ENCODE data around the gene VEZF1. TPM values are rescaled to one million over a fixed set of nuclear protein-coding genes. Genes with fewer than 3 reads are reported as not detected.

VEZF1 gene
- total and polyA plus RNA-seq, 9 donors, result 31.6 to 83.5 (median 71.7) TPM

DNA sequence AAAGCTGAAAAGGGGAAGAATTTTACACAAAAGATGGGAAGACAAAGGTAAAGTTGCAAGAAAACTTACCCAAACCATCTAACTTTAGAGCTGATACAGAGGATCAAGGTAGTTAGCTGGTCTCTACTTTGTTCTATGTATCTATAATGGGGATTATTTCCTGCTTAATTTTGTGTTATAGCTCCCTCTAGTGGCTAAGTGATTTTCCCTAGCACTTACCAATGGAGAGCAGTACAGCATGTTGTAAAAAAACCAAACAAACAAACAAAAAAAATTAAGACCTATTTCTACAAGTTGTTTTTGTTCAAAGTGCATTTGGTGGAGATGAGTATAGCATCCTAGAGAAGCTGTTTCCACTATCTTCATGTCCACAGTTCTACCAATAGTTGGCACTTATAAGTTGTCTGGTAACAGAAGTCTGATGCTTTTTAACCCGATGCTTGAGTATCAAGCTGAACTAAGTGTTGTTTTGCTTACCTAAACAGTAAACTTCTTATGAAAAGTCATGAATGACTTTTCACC, 11.5 kb upstream of the VEZF1 start:
- no peak for DNase-seq
- H3K4me1 ChIP-seq (ENCODE audit: insufficient read depth), result no peaks in the 10 kb centered on the region
- H3K27ac ChIP-seq, result no peak overlapping the region
- H3K27me3 ChIP-seq, result no peaks in the 10 kb centered on the region
- TF ChIP-seq, protein P1, sequence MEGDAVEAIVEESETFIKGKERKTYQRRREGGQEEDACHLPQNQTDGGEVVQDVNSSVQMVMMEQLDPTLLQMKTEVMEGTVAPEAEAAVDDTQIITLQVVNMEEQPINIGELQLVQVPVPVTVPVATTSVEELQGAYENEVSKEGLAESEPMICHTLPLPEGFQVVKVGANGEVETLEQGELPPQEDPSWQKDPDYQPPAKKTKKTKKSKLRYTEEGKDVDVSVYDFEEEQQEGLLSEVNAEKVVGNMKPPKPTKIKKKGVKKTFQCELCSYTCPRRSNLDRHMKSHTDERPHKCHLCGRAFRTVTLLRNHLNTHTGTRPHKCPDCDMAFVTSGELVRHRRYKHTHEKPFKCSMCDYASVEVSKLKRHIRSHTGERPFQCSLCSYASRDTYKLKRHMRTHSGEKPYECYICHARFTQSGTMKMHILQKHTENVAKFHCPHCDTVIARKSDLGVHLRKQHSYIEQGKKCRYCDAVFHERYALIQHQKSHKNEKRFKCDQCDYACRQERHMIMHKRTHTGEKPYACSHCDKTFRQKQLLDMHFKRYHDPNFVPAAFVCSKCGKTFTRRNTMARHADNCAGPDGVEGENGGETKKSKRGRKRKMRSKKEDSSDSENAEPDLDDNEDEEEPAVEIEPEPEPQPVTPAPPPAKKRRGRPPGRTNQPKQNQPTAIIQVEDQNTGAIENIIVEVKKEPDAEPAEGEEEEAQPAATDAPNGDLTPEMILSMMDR (IDR thresholded peaks at IDR 0.05), result peak; percentile 69 to 75 (median 74)
- no peak for TF ChIP-seq EP300 (IDR thresholded peaks at IDR 0.05)
- 45 to 70% (median 49%) methylated on average over 1 of the region's 1 CpG for WGBS, 3 donors
- no peaks in the 10 kb centered on the region for H3K36me3 ChIP-seq
- H3K4me3 ChIP-seq, result no peak overlapping the region
- no peaks in the 10 kb centered on the region for H3K9me3 ChIP-seq
- intact Hi-C loops (cut with DNase I), result loop anchor here in 3 of 4 donors (2.0 to 5.0 kb wide), 2 partner anchors 141 to 142 kb away; no protein-coding TSS in a partner anchor

DNA sequence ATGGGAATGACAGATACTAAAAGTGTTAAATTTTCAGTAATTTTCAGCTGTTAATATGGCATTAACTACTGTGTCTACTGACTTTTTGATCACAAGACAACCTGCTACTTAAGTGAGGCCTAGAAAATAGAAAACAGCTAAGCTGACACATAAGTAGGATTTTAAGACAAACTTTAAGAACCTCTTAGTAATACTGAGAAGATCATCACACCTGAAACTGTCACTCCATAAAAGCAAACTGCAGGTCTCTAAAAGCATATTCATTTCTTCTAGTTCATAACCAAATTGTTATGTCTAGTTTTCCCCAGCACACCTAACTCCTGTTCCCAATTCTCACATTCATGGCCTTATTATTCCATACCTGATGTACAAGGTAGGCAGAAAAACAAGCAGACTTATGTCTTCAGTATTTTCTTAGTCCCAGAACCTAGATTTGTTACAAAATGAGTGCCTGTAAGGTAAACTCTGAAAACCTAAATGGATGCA, 11.0 kb upstream of the VEZF1 start:
- H3K27ac ChIP-seq, result no peak overlapping the region
- H3K4me3 ChIP-seq, result no peak overlapping the region
- H3K27me3 ChIP-seq, result no peaks in the 10 kb centered on the region
- TF ChIP-seq POLR2A (IDR thresholded peaks at IDR 0.05), result no peak
- TF ChIP-seq, protein P1 (IDR thresholded peaks at IDR 0.05), result no peak
- no peak for TF ChIP-seq EP300 (IDR thresholded peaks at IDR 0.05)
- intact Hi-C loops (cut with DNase I), result loop anchor here in 3 of 4 donors (2.0 to 5.0 kb wide), 2 partner anchors 140 to 142 kb away; no protein-coding TSS in a partner anchor
- H3K4me1 ChIP-seq (ENCODE audit: insufficient read depth), result no peaks in the 10 kb centered on the region
- H3K36me3 ChIP-seq, result no peaks in the 10 kb centered on the region
- H3K9me3 ChIP-seq, result no peaks in the 10 kb centered on the region
- no peak for DNase-seq

GRCh38 chr17:57997085-57997809, 9.2 kb upstream of the VEZF1 start:
- DNase-seq, result no peak
- 83 to 89% (median 85%) methylated on average over 3 of the region's 3 CpGs for WGBS, 3 donors
- intact Hi-C loops (cut with DNase I), result loop anchor here in 2 of 4 donors (5.0 kb wide), 1 partner anchor 140 kb away; no protein-coding TSS in a partner anchor
- Histone ChIP-seq H3K9me3 (no peaks in the 10 kb centered on the region), H3K4me3 (no peak overlapping the region), H3K27me3 (no peaks in the 10 kb centered on the region), H3K4me1 (ENCODE audit: insufficient read depth) (no peaks in the 10 kb centered on the region), H3K36me3 (no peaks in the 10 kb centered on the region), H3K27ac (no peak overlapping the region)
- TF ChIP-seq EP300 (IDR thresholded peaks at IDR 0.05) (no peak), POLR2A (IDR thresholded peaks at IDR 0.05) (no peak)

DNA sequence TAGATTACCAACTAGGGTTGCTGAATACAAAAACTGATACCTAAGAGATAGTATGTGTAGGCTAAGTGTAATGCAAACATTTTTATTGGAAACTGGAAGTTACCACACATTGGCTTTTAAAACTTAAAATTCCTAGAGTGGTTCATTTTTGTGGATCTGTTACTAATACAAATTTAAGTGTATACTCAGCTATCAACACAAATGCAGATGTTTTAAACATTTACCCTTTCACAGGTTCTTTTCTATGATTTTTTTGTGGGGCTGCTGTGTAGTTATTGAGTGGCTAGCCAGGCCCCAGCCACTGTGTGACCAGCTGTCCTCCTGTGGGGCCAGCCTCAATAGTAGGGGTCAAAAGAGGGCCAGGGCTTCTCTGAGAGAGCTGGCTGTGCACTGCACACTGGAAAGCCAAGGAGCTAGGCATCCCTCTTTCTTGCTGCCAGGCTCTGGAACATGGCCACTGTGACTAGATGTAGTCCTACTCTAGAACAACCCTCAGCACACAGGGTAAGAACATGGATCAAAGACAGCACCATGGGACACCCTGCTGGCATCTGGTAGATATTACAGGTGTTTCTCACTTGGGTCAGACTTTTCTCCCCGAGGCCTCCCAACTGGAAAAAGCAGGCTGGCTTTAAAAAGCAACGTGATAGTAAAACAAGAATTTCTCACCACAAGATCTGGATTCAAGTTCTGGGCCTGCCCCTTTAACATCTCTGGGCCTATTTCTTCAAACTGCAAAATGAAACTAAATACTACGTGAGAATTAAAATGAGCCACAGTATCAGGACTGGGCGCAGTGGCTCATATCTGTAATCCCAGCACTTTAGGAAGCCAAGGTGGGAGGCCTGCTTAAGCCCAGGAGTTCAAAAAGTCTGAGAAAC, 7.3 kb upstream of the VEZF1 start:
- Histone ChIP-seq H3K36me3 (no peaks in the 10 kb centered on the region), H3K27me3 (no peaks in the 10 kb centered on the region), H3K27ac (peak overlapping the region in 1 of 2 donors; percentile 34), H3K9me3 (no peaks in the 10 kb centered on the region), H3K4me1 (ENCODE audit: insufficient read depth) (no peaks in the 10 kb centered on the region), H3K4me3 (no peak overlapping the region)
- 27 to 34% (median 33%) methylated on average over 4 of the region's 4 CpGs for WGBS, 3 donors
- intact Hi-C loops (cut with DNase I), result loop anchor here in 2 of 4 donors (5.0 kb wide), 1 partner anchor 138 kb away; no protein-coding TSS in a partner anchor
- no peak for TF ChIP-seq POLR2A (IDR thresholded peaks at IDR 0.05)
- TF ChIP-seq EP300 (IDR thresholded peaks at IDR 0.05), result no peak
- TF ChIP-seq, protein P1 (IDR thresholded peaks at IDR 0.05), result peak; percentile 21 to 67 (median 65)
- DNase-seq, result peak; percentile 31 to 63 (median 48)

Data from ovary (tissue), 9 donors.